CD4-positive, alpha-beta memory T cell (primary cell): ENCODE results near the gene FAM89A. TPM values are rescaled to one million over a fixed set of nuclear protein-coding genes. Genes with fewer than 3 reads are reported as not detected.

ENCODE experiments used
- CTCF ChIA-PET: fragments of 350-600 bp; sonication (Branson Sonifier 250); formaldehyde crosslinking; loops from one replicate; lab custom pipeline; 2021; ENCODE audit warnings: inconsistent platforms; ENCODE audit not compliant: partially characterized antibody; lab: Charles Lee
- POLR2A ChIA-PET: fragments of 350-600 bp; sonication (Branson Sonifier 250); formaldehyde crosslinking; loops from one replicate; lab custom pipeline; 2021; ENCODE audit not compliant: partially characterized antibody; lab: Charles Lee
- DNase-seq, 5 donors: peaks; one replicate each; pipeline versions ENCODE4 v3.0.0 to v3.0.0-alpha.2; 2020 to 2022; ENCODE audit warnings: mixed read lengths in 1 of 5
- H3K27ac ChIP-seq: one replicate; pipeline ENCODE4 v1.7.0; 2013; ENCODE audit warnings: low read depth, low read length
- H3K27me3 ChIP-seq: 2 replicates; pipeline ENCODE4 v1.7.0; 2013; ENCODE audit warnings: mild to moderate bottlenecking, low read length, moderate library complexity; ENCODE audit not compliant: insufficient read depth
- H3K36me3 ChIP-seq: 2 replicates; pipeline ENCODE4 v1.7.0; 2013; ENCODE audit warnings: mild to moderate bottlenecking, low read length, moderate library complexity; ENCODE audit not compliant: insufficient read depth
- H3K4me1 ChIP-seq: 2 replicates; pipeline ENCODE4 v1.7.0; 2013; ENCODE audit warnings: mild to moderate bottlenecking, low read length, moderate library complexity; ENCODE audit not compliant: insufficient read depth
- H3K4me3 ChIP-seq, 2 donors: one replicate each; pipeline ENCODE4 v1.7.0; 2013; ENCODE audit warnings: low read length in 2 of 2, mild to moderate bottlenecking in 1 of 2
- H3K9me3 ChIP-seq, 2 donors: one replicate each; pipeline ENCODE4 v1.7.0; 2013; ENCODE audit warnings: low read length in 2 of 2, control low read depth in 1 of 2; ENCODE audit not compliant: control insufficient read depth in 1 of 2
- H3K27ac Mint-ChIP-seq, 7 donors: one replicate each; pipeline ENCODE4 v1.8.0; 2020 to 2021; ENCODE audit warnings: mixed read lengths in 7 of 7, mild to moderate bottlenecking in 6 of 7, inconsistent platforms in 3 of 7, moderate library complexity in 3 of 7
- H3K27me3 Mint-ChIP-seq, 2 donors: one replicate each; pipeline ENCODE4 v1.8.0; 2020 to 2021; ENCODE audit warnings: mixed read lengths in 2 of 2
- H3K36me3 Mint-ChIP-seq, 2 donors: one replicate each; pipeline ENCODE4 v1.8.0; 2020 to 2021; ENCODE audit warnings: mixed read lengths in 2 of 2, inconsistent platforms in 1 of 2, mild to moderate bottlenecking in 1 of 2
- H3K4me1 Mint-ChIP-seq, 4 donors: one replicate each; pipeline ENCODE4 v1.8.0; 2020 to 2021; ENCODE audit warnings: mixed read lengths in 4 of 4, mild to moderate bottlenecking in 1 of 4
- H3K4me3 Mint-ChIP-seq, 8 donors: one replicate each; pipeline ENCODE4 v1.8.0; 2020 to 2021; ENCODE audit warnings: mixed read lengths in 8 of 8, mild to moderate bottlenecking in 7 of 8, moderate library complexity in 6 of 8, inconsistent platforms in 3 of 8
- H3K9me3 Mint-ChIP-seq, 8 donors: one replicate each; pipeline ENCODE4 v1.8.0; 2020 to 2021; ENCODE audit warnings: mixed read lengths in 8 of 8, mild to moderate bottlenecking in 5 of 8, inconsistent platforms in 3 of 8, moderate library complexity in 1 of 8
- intact Hi-C: fragments of 100-400 bp; cut with micrococcal nuclease; formaldehyde crosslinking; loops from one replicate; pipeline ENCODE4 v1.15.1; 2023
- polyA plus RNA-seq, 2 donors: library from polyadenylated mRNA; unstranded; fragments of 300-500 nt; fragmentation: Illumina TruSeq; gene quantifications; one replicate each; pipeline ENCODE4 v1.2.3, GENCODE V29; 2021
- total RNA-seq, 2 experiments: library from RNA; stranded (reverse); gene quantifications; one replicate each; pipeline ENCODE4 v1.2.3, GENCODE V29; 2021

FAM89A gene
- total and polyA plus RNA-seq, 4 experiments from 2014 or later = 6.5 to 8.7 (median 8.1) TPM

DNA sequence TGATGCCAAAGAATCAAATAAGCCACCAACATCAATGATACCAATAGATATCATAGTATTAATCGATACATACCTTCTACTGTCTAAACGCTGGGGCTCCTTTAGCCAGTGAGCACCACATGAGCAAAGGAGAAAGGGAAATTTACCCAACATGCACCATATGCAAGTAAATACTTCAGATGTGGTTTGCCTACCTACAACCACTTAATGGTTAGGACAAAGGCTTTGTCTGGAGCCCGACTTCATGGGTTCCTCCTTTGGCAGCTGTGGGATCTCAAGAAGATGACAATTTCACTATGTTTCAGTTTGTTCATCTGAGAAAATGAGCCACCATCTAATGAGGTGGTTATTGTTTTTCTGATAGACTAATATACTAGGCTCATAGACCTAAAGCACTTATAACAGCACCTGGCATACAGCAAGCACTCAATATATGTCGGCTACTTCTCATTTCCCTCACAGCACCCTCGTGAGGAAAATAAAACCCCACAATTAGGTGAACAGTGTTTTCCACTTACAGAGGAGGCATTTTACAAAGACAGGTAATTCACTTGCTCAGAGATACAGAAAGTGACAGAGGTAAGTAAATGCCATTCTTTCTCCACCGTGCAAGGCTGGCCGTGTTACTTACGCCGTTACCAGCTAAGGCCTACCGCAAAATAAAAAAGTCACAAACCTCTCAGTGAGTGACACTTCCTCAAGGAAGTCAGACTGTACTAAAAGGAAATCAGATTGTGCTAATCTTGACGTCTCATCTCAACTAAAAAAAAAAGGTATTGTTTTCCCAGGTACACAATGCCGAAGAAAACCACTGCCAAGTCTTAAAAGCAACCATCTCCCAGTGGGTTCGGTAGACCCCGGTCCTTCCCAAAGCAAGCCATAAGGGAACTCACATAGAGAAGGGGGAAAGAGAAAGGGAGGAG is 63.0 kb downstream of the FAM89A start:
- peak overlapping the region; percentile 69 for H3K27ac ChIP-seq
- Mint-ChIP-seq H3K36me3 (peaks cover 7 to 30% of the 10 kb centered on the region in 2 donors), H3K27me3 (no peaks in the 10 kb centered on the region), H3K4me1 (peaks cover 51 to 55% (median 51%) of the 10 kb centered on the region in 4 donors), H3K27ac (peak overlapping the region; percentile 92 to 100 (median 97)), H3K4me3 (peak overlapping the region; percentile 91 to 100 (median 96)), H3K9me3 (no peaks in the 10 kb centered on the region)
- intact Hi-C loops = loop anchor here (5.0 kb wide), 2 partner anchors 40 to 445 kb away; partner anchors contain the start of gene EGLN1
- CTCF ChIA-PET = interaction anchor here (1.1 to 1.4 kb wide), 2 partner anchors 61 to 334 kb away, joined by 4 to 5 read pairs; partner anchors contain the start of gene COG2
- peak overlapping the region; percentile 66 to 86 for H3K4me3 ChIP-seq
- no peaks in the 10 kb centered on the region for H3K27me3 ChIP-seq
- DNase-seq = peak; percentile 65 to 77 (median 75)
- H3K9me3 ChIP-seq = no peaks in the 10 kb centered on the region
- peaks cover 76% of the 10 kb centered on the region for H3K4me1 ChIP-seq
- POLR2A ChIA-PET = interaction anchor here (1.0 to 3.1 kb wide), 6 partner anchors 8 to 361 kb away, joined by 3 to 15 read pairs (median 4); partner anchors contain the start of genes EXOC8 and SPRTN
- peaks cover 7% of the 10 kb centered on the region for H3K36me3 ChIP-seq

- peaks cover 80% of the 10 kb centered on the region for H3K4me1 ChIP-seq
- ChIA-PET POLR2A (interaction anchor here (1.2 to 1.4 kb wide), 2 partner anchors 18 to 54 kb away, joined by 3 to 4 read pairs; no protein-coding TSS in a partner anchor), CTCF (interaction anchor here (1.1 to 1.5 kb wide), 2 partner anchors 56 to 60 kb away, joined by 4 to 6 read pairs; no protein-coding TSS in a partner anchor)
- H3K27me3 ChIP-seq = no peaks in the 10 kb centered on the region
- intact Hi-C loops = loop anchor here (5.0 kb wide), 2 partner anchors 39 to 446 kb away; partner anchors contain the start of gene EGLN1
- no peak overlapping the region for H3K4me3 ChIP-seq
- no peaks in the 10 kb centered on the region for H3K9me3 ChIP-seq
- peak overlapping the region in 7 of 8 donors; percentile 91 to 100 (median 99) for H3K4me3 Mint-ChIP-seq
- H3K27ac Mint-ChIP-seq = peak overlapping the region in 6 of 7 donors; percentile 92 to 100 (median 97)
- H3K9me3 Mint-ChIP-seq = no peaks in the 10 kb centered on the region
- H3K27ac ChIP-seq = no peak overlapping the region
- H3K36me3 Mint-ChIP-seq = peaks cover 7 to 30% of the 10 kb centered on the region in 2 donors
- peaks cover 7% of the 10 kb centered on the region for H3K36me3 ChIP-seq
- peaks cover 57 to 63% (median 58%) of the 10 kb centered on the region in 4 donors for H3K4me1 Mint-ChIP-seq
- DNase-seq = no peak
- no peaks in the 10 kb centered on the region for H3K27me3 Mint-ChIP-seq
These were observed 63.7 kb downstream of the FAM89A start for GRCh38 chr1:230976360-230976759.

- no peaks in the 10 kb centered on the region for H3K9me3 Mint-ChIP-seq
- DNase-seq = no peak
- H3K27ac Mint-ChIP-seq = peak overlapping the region in 4 of 7 donors; percentile 0 to 52 (median 20)
- no peak overlapping the region for H3K4me3 ChIP-seq
- no peak overlapping the region for H3K27ac ChIP-seq
- H3K27me3 Mint-ChIP-seq = no peaks in the 10 kb centered on the region
- POLR2A ChIA-PET = interaction anchor here (1.4 kb wide), 1 partner anchor 53 kb away, joined by 3 read pairs; no protein-coding TSS in a partner anchor
- no peaks in the 10 kb centered on the region for H3K27me3 ChIP-seq
- H3K4me3 Mint-ChIP-seq = peak overlapping the region in 1 of 8 donors; percentile 31
- H3K4me1 Mint-ChIP-seq = peaks cover 59 to 66% (median 60%) of the 10 kb centered on the region in 4 donors
- peaks cover 7% of the 10 kb centered on the region for H3K36me3 ChIP-seq
- H3K9me3 ChIP-seq = no peaks in the 10 kb centered on the region
- peaks cover 7 to 30% of the 10 kb centered on the region in 2 donors for H3K36me3 Mint-ChIP-seq
- peaks cover 76% of the 10 kb centered on the region for H3K4me1 ChIP-seq
- CTCF ChIA-PET = interaction anchor here (0.6 to 1.5 kb wide), 2 partner anchors 25 to 55 kb away, joined by 3 to 6 read pairs; no protein-coding TSS in a partner anchor
- intact Hi-C loops = loop anchor here (5.0 kb wide), 2 partner anchors 38 to 447 kb away; partner anchors contain the start of gene EGLN1
These were observed 64.4 kb downstream of the FAM89A start for GRCh38 chr1:230975636-230976035.

- H3K4me3 Mint-ChIP-seq = peak overlapping the region; percentile 42 to 82 (median 74)
- peaks cover 61% of the 10 kb centered on the region for H3K4me1 ChIP-seq
- intact Hi-C loops = no loop called here
- H3K27me3 Mint-ChIP-seq = no peaks in the 10 kb centered on the region
- POLR2A ChIA-PET = interaction anchor here (0.8 to 1.3 kb wide), 9 partner anchors 22 to 268 kb away, joined by 3 to 5 read pairs (median 4); partner anchors contain the start of gene C1orf198
- CTCF ChIA-PET = interaction anchor here (0.7 to 2.1 kb wide), 3 partner anchors 9 to 56 kb away, joined by 3 to 8 read pairs (median 3); no protein-coding TSS in a partner anchor
- no peaks in the 10 kb centered on the region for H3K9me3 ChIP-seq
- H3K4me3 ChIP-seq = no peak overlapping the region
- DNase-seq = peak; percentile 79 to 90 (median 83)
- H3K9me3 Mint-ChIP-seq = no peaks in the 10 kb centered on the region
- no peaks in the 10 kb centered on the region for H3K27me3 ChIP-seq
- H3K27ac ChIP-seq = peak overlapping the region; percentile 49
- H3K27ac Mint-ChIP-seq = peak overlapping the region; percentile 73 to 94 (median 88)
- H3K36me3 Mint-ChIP-seq = peaks cover 18 to 29% of the 10 kb centered on the region in 2 donors
- H3K4me1 Mint-ChIP-seq = peaks cover 59 to 87% (median 73%) of the 10 kb centered on the region in 4 donors
- H3K36me3 ChIP-seq = peaks cover 7% of the 10 kb centered on the region
These were observed 67.2 kb downstream of the FAM89A start for GRCh38 chr1:230972855-230973271.

DNA sequence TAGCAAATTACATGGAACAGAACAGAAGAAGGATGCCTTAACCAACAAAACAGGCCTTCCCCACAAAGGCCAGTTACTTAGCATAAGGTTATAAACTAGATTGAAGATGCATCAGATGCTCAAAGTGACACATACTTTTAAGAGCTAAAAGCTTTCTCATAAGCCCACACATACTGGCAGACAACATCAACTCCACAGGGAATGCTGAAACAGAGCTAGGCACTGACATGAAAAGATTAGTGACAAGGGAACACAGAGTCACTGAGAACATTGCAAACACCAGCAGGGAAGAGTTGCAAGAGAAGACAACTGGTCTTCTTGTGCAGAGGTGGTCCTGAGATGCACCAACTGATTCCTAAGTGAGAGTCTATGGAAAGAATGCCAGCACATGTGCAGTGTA is 68.3 kb downstream of the FAM89A start:
- Mint-ChIP-seq H3K4me3 (peak overlapping the region in 6 of 8 donors; percentile 1 to 82 (median 60)), H3K36me3 (peaks cover 18 to 19% of the 10 kb centered on the region in 2 donors), H3K4me1 (peaks cover 53 to 79% (median 64%) of the 10 kb centered on the region in 4 donors), H3K27ac (peak overlapping the region; percentile 66 to 94 (median 82)), H3K27me3 (no peaks in the 10 kb centered on the region), H3K9me3 (no peaks in the 10 kb centered on the region)
- intact Hi-C loops = no loop called here
- H3K27ac ChIP-seq = peak overlapping the region; percentile 49
- H3K4me1 ChIP-seq = peaks cover 54% of the 10 kb centered on the region
- ChIA-PET CTCF (interaction anchor here (2.1 kb wide), 1 partner anchor 53 kb away, joined by 8 read pairs; no protein-coding TSS in a partner anchor), POLR2A (interaction anchor here (1.2 kb wide), 1 partner anchor 65 kb away, joined by 3 read pairs; no protein-coding TSS in a partner anchor)
- DNase-seq = no peak
- H3K9me3 ChIP-seq = no peaks in the 10 kb centered on the region
- H3K36me3 ChIP-seq = peaks cover 7% of the 10 kb centered on the region
- H3K27me3 ChIP-seq = no peaks in the 10 kb centered on the region
- no peak overlapping the region for H3K4me3 ChIP-seq

- ChIA-PET CTCF (interaction anchor here (1.1 kb wide), 1 partner anchor 9 kb away, joined by 8 read pairs; the partner anchor contains the start of genes ARV1 and TTC13), POLR2A (no interaction called here)
- no peaks in the 10 kb centered on the region for H3K27me3 Mint-ChIP-seq
These were observed 69.6 kb downstream of the FAM89A start for GRCh38 chr1:230970432-230970831.

More at GRCh38 chr1:230970432-230970831, 69.6 kb downstream of the FAM89A start:
- Mint-ChIP-seq H3K27ac (peak overlapping the region in 5 of 7 donors; percentile 20 to 87 (median 50)), H3K4me3 (peak overlapping the region in 1 of 8 donors; percentile 60), H3K36me3 (peaks cover 12% of the 10 kb centered on the region in 2 donors), H3K4me1 (peaks cover 47 to 72% (median 54%) of the 10 kb centered on the region in 4 donors), H3K9me3 (no peaks in the 10 kb centered on the region)
- H3K27me3 ChIP-seq = no peaks in the 10 kb centered on the region
- no peak for DNase-seq
- H3K9me3 ChIP-seq = no peaks in the 10 kb centered on the region
- H3K27ac ChIP-seq = no peak overlapping the region
- H3K4me1 ChIP-seq = peaks cover 46% of the 10 kb centered on the region
- H3K36me3 ChIP-seq = no peaks in the 10 kb centered on the region
- intact Hi-C loops = no loop called here
- H3K4me3 ChIP-seq = no peak overlapping the region
